ENCODE data around the gene NGFR.

DNA sequence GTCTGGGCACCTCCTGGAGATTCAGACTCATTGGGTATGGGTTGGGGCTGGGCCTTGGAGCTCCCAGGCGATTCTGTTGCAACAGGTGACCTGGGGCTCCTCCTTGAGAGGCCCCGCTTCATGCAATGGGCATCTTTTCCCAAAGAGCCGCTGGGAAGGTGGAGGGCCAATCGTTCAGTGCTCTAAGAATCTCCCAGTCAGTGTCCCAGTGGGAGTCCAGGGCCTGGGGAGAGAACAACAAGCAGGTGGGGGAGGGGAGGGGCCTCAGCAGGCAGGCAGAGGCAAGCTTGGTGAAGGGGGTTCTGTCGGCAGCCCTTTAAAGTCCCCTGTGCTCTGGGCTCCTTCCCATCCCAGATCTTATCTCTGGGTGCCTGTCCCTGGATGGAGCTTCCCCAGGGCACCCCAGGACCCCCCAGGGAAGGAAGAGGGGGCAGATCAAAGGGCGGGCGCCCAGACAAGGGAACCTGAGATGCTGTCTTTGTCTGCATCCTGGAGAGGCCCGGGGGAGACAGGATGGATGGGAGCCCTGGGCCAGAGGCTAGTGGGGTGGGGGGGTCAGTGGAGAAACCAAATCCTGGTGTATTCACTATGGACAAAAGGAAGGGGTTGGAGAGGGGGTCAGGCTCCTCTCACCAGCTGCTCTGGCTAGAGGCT, 50.0 kb downstream of the NGFR start:
- TF ChIP-seq, protein P1, sequence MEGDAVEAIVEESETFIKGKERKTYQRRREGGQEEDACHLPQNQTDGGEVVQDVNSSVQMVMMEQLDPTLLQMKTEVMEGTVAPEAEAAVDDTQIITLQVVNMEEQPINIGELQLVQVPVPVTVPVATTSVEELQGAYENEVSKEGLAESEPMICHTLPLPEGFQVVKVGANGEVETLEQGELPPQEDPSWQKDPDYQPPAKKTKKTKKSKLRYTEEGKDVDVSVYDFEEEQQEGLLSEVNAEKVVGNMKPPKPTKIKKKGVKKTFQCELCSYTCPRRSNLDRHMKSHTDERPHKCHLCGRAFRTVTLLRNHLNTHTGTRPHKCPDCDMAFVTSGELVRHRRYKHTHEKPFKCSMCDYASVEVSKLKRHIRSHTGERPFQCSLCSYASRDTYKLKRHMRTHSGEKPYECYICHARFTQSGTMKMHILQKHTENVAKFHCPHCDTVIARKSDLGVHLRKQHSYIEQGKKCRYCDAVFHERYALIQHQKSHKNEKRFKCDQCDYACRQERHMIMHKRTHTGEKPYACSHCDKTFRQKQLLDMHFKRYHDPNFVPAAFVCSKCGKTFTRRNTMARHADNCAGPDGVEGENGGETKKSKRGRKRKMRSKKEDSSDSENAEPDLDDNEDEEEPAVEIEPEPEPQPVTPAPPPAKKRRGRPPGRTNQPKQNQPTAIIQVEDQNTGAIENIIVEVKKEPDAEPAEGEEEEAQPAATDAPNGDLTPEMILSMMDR (IDR thresholded peaks at IDR 0.05), result no peak
- TF ChIP-seq EP300 (IDR thresholded peaks at IDR 0.05) (no peak), POLR2A (IDR thresholded peaks at IDR 0.05) (no peak)

All from ovary (tissue), 3 donors.